K562 (cell line): ENCODE measurements around the gene SGSH. TPM values are rescaled to one million over a fixed set of nuclear protein-coding genes. Genes with fewer than 3 reads are reported as not detected.

Experiments
- CHD1 ChIP-seq: fragments of 200-600 bp; sonication (generic); IDR thresholded peaks from one replicate; pipeline ENCODE4 v1.6.1; 2012; ENCODE audit warnings: mild to moderate bottlenecking, moderate library complexity, low read length, inconsistent platforms
- ETS2 ChIP-seq: IDR thresholded peaks from 2 replicates; pipeline ENCODE4 v1.6.1; 2016; ENCODE audit warnings: borderline replicate concordance, missing genetic modification characterization, mild to moderate bottlenecking, moderate library complexity, missing compliant biosample characterization; ENCODE audit not compliant: poor library complexity, severe bottlenecking
- FOXM1 ChIP-seq, 2 experiments: fragments of 450-650 bp in 1 of 2; sonication (generic) in 1 of 2; formaldehyde crosslinking in 1 of 2; IDR thresholded peaks; 2 replicates each; pipeline versions ENCODE4 v1.6.1 to v1.9.0; 2017 to 2022; ENCODE audit warnings: low read depth in 2 of 2, mild to moderate bottlenecking in 2 of 2, missing genetic modification reagents in 1 of 2, moderate library complexity in 1 of 2
- GABPA ChIP-seq: fragments of 200-800 bp; sonication (Bioruptor generic); conservative IDR thresholded peaks from 2 replicates; pipeline ENCODE4 v1.6.1; 2016; ENCODE audit warnings: low read depth, missing genetic modification characterization, missing compliant biosample characterization
- HDGF ChIP-seq: fragments of 450-650 bp; IDR thresholded peaks from 2 replicates; pipeline ENCODE4 v1.6.1; 2016
- HIVEP1 ChIP-seq: fragments of 250-450 bp; sonication (Bioruptor Pico); IDR thresholded peaks from 2 replicates; pipeline ENCODE4 v1.4.0; 2020; ENCODE audit warnings: mild to moderate bottlenecking
- HNRNPH1 ChIP-seq: fragments of 200-400 bp; formaldehyde crosslinking; optimal IDR thresholded peaks from 2 replicates; pipeline ENCODE3; 2017; ENCODE audit warnings: low read depth, mild to moderate bottlenecking, low read length, moderate library complexity
- KDM1A ChIP-seq, 2 experiments: fragments of 450-650 bp; IDR thresholded peaks; 2 replicates each; pipeline ENCODE4 v1.6.1; 2016; ENCODE audit warnings: mild to moderate bottlenecking in 2 of 2
- KDM4B ChIP-seq, 2 experiments: fragments of 450-650 bp in 1 of 2; sonication (generic) in 1 of 2; IDR thresholded peaks; 2 replicates each; pipeline ENCODE4 v1.6.1; 2016 to 2017; ENCODE audit warnings: borderline replicate concordance in 2 of 2, antibody characterized with exemption in 1 of 2, low read depth in 1 of 2, mild to moderate bottlenecking in 1 of 2
- NCOA6 ChIP-seq: fragments of 450-650 bp; IDR thresholded peaks from 2 replicates; pipeline ENCODE4 v1.6.1; 2017; ENCODE audit warnings: mild to moderate bottlenecking
- NONO ChIP-seq, 2 experiments: fragments of 200-400 bp in 1 of 2; fragments of 450-650 bp in 1 of 2; formaldehyde crosslinking in 1 of 2; IDR thresholded peaks; 2 replicates each; pipeline ENCODE4 v1.6.1; 2017; ENCODE audit warnings: low read depth in 2 of 2, mild to moderate bottlenecking in 2 of 2, moderate library complexity in 2 of 2, low read length in 1 of 2
- RFX5 ChIP-seq: IDR thresholded peaks from 2 replicates; pipeline ENCODE4 v1.6.1; 2011; ENCODE audit warnings: low read depth, mild to moderate bottlenecking, improper control_type of control experiment, low read length
- SETDB1 ChIP-seq: IDR thresholded peaks from one replicate; pipeline ENCODE4 v1.6.1; 2012; ENCODE audit warnings: low read length, control low read depth, inconsistent platforms
- SIRT6 ChIP-seq: IDR thresholded peaks from one replicate; pipeline ENCODE4 v1.6.1; 2012; ENCODE audit warnings: low read depth, mild to moderate bottlenecking, control low read depth, inconsistent platforms, low read length, moderate library complexity
- SREBF2 ChIP-seq: sonication (generic); formaldehyde crosslinking; IDR thresholded peaks from 2 replicates; pipeline ENCODE4 v1.4.0; 2020; ENCODE audit warnings: mild to moderate bottlenecking, missing genetic modification reagents
- ZBTB1 ChIP-seq: sonication (generic); formaldehyde crosslinking; IDR thresholded peaks from 2 replicates; pipeline ENCODE4 v1.8.1; 2023; ENCODE audit warnings: missing genetic modification reagents, low read depth, mild to moderate bottlenecking, borderline replicate concordance
- ZNF121 ChIP-seq: sonication (generic); formaldehyde crosslinking; conservative IDR thresholded peaks from 2 replicates; pipeline ENCODE4 v1.8.0; 2022; ENCODE audit warnings: missing genetic modification reagents
- ZNF217 ChIP-seq: sonication (generic); formaldehyde crosslinking; IDR thresholded peaks from 2 replicates; pipeline ENCODE4 v1.8.0; 2022; ENCODE audit warnings: mild to moderate bottlenecking, missing genetic modification reagents
- polyA plus RNA-seq, 8 experiments: library from polyadenylated mRNA; depleted of rRNA in 4 of 8; stranded (reverse) in 5 of 8; unstranded in 3 of 8; fragments of >200 nt; fragmentation: Nextera tagmentation in 2 of 8; fragmentation: Illumina TruSeq in 1 of 8; extraction: Ambion mirVana in 2 of 8; extraction: Trizol in 1 of 8; gene quantifications; 2 replicates each; pipeline versions ENCODE4 v1.2.1 to v1.2.3, GENCODE V29; 2011 to 2014; ENCODE audit warnings: inconsistent platforms in 1 of 8, missing spikeins in 1 of 8
- total RNA-seq, 7 experiments: library from RNA; depleted of rRNA in 6 of 7; stranded (reverse); fragments of >200 nt in 6 of 7; fragmentation: Illumina TruSeq in 2 of 7; extraction: Trizol in 2 of 7; gene quantifications; 2 replicates each; pipeline versions ENCODE4 v1.2.1 to v1.2.3, GENCODE V29; 2011 to 2021; ENCODE audit warnings: low replicate concordance in 1 of 7
- TF ChIP-seq, protein P1 (sequence below): IDR thresholded peaks from 2 replicates; pipeline ENCODE4 v1.6.1; 2014; ENCODE audit warnings: antibody characterized with exemption
- TF ChIP-seq, protein P2 (sequence below): fragments of 450-650 bp; IDR thresholded peaks from 2 replicates; pipeline ENCODE4 v1.6.1; 2016; ENCODE audit warnings: low read depth

The SGSH gene
- total and polyA plus RNA-seq, 9 of the 15 experiments (the other 6 are each of a cell fraction or from before 2014, with no cell fraction given): 0.25 to 15.7 (median 4.9) TPM

DNA sequence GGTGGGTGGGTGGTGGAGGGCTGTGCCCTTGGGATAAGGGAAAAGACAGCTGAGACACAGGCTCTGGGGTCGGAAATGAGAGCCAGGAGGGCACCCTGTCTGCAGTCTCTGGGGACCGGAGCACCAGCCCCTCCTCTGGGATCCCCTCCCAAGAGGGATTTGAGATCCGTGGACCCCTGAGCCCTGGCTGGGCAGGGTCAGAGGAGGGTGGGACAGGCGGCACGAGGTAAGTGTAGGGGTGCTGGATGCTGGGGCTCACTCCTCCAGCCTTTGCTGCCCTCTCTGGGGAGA, 425 bp downstream of the SGSH start (continued):
- no peak for TF ChIP-seq ZBTB1 (CRISPR knock-in tag)
- TF ChIP-seq NONO (IDR thresholded peaks at IDR 0.05; ENCODE audit: low read depth in 2 of 2, low read length in 1 of 2): no peak
- TF ChIP-seq, protein P1, sequence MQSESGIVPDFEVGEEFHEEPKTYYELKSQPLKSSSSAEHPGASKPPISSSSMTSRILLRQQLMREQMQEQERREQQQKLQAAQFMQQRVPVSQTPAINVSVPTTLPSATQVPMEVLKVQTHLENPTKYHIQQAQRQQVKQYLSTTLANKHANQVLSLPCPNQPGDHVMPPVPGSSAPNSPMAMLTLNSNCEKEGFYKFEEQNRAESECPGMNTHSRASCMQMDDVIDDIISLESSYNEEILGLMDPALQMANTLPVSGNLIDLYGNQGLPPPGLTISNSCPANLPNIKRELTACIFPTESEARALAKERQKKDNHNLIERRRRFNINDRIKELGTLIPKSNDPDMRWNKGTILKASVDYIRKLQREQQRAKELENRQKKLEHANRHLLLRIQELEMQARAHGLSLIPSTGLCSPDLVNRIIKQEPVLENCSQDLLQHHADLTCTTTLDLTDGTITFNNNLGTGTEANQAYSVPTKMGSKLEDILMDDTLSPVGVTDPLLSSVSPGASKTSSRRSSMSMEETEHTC: no peak
- no peak for TF ChIP-seq SREBF2 (CRISPR knock-in tag)
- no peak for TF ChIP-seq SETDB1
- TF ChIP-seq KDM4B (IDR thresholded peaks at IDR 0.05; ENCODE audit: borderline replicate concordance in 2 of 2, low read depth in 1 of 2): no peak
- no peak for TF ChIP-seq SIRT6
- TF ChIP-seq FOXM1 (IDR thresholded peaks at IDR 0.05; ENCODE audit: low read depth): no peak
- no peak for TF ChIP-seq FOXM1 (CRISPR knock-in tag; IDR thresholded peaks at IDR 0.05; ENCODE audit: low read depth)
- TF ChIP-seq RFX5: no peak
- TF ChIP-seq HNRNPH1: no peak
- peak; percentile 43 for TF ChIP-seq CHD1
- TF ChIP-seq NCOA6: no peak
- TF ChIP-seq ZNF217 (CRISPR knock-in tag): no peak
- no peak for TF ChIP-seq HIVEP1 (CRISPR knock-in tag)
- no peak for TF ChIP-seq ZNF121 (CRISPR knock-in tag)
- TF ChIP-seq GABPA (tag): peak; percentile 62; the same call in 1 of the 2 replicates
- no peak; a peak in 1 of 4 replicates for TF ChIP-seq KDM1A (IDR thresholded peaks at IDR 0.05)
- TF ChIP-seq HDGF: 0 out of 2 replicates have a peak, but pooled peaks have one; percentile 30
- TF ChIP-seq, protein P2, sequence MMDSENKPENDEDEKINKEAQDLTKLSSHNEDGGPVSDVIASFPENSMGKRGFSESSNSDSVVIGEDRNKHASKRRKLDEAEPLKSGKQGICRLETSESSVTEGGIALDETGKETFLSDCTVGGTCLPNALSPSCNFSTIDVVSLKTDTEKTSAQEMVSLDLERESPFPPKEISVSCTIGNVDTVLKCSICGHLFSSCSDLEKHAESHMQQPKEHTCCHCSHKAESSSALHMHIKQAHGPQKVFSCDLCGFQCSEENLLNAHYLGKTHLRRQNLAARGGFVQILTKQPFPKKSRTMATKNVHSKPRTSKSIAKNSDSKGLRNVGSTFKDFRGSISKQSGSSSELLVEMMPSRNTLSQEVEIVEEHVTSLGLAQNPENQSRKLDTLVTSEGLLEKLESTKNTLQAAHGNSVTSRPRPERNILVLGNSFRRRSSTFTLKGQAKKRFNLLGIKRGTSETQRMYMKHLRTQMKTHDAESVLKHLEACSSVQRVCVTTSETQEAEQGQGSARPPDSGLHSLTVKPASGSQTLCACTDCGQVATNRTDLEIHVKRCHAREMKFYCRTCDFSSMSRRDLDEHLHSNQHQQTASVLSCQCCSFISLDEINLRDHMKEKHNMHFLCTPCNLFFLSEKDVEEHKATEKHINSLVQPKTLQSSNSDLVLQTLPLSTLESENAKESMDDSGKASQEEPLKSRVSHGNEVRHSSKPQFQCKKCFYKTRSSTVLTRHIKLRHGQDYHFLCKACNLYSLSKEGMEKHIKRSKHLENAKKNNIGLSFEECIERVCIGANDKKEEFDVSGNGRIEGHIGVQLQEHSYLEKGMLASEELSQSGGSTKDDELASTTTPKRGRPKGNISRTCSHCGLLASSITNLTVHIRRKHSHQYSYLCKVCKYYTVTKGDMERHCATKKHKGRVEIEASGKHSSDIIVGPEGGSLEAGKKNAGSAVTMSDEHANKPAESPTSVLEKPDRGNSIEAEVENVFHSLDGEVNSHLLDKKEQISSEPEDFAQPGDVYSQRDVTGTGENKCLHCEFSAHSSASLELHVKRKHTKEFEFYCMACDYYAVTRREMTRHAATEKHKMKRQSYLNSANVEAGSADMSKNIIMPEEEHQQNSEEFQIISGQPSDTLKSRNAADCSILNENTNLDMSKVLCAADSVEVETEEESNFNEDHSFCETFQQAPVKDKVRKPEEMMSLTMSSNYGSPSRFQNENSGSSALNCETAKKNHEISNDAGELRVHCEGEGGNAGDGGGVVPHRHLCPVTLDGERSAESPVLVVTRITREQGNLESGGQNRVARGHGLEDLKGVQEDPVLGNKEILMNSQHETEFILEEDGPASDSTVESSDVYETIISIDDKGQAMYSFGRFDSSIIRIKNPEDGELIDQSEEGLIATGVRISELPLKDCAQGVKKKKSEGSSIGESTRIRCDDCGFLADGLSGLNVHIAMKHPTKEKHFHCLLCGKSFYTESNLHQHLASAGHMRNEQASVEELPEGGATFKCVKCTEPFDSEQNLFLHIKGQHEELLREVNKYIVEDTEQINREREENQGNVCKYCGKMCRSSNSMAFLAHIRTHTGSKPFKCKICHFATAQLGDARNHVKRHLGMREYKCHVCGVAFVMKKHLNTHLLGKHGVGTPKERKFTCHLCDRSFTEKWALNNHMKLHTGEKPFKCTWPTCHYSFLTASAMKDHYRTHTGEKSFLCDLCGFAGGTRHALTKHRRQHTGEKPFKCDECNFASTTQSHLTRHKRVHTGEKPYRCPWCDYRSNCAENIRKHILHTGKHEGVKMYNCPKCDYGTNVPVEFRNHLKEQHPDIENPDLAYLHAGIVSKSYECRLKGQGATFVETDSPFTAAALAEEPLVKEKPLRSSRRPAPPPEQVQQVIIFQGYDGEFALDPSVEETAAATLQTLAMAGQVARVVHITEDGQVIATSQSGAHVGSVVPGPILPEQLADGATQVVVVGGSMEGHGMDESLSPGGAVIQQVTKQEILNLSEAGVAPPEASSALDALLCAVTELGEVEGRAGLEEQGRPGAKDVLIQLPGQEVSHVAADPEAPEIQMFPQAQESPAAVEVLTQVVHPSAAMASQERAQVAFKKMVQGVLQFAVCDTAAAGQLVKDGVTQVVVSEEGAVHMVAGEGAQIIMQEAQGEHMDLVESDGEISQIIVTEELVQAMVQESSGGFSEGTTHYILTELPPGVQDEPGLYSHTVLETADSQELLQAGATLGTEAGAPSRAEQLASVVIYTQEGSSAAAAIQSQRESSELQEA: no peak
- TF ChIP-seq ETS2: no peak
